NT2/D1 (cell line): ENCODE data around the gene FARS2.

Experiments used
- DNase-seq: peaks from one replicate; pipeline ENCODE4 v3.0.0-alpha.2; 2011; ENCODE audit warnings: low read depth, low spot score
- H3K27me3 ChIP-seq: 2 replicates; pipeline ENCODE4 v1.6.0; 2011; ENCODE audit warnings: mild to moderate bottlenecking; ENCODE audit not compliant: insufficient read length, insufficient read depth
- H3K36me3 ChIP-seq: 2 replicates; pipeline ENCODE4 v1.6.1; 2011; ENCODE audit warnings: mild to moderate bottlenecking, low read length, mixed read lengths; ENCODE audit not compliant: insufficient read depth, insufficient read length
- H3K4me1 ChIP-seq: 2 replicates; pipeline ENCODE4 v1.5.1; 2011; ENCODE audit not compliant: insufficient read depth, insufficient read length
- H3K4me3 ChIP-seq: 2 replicates; pipeline ENCODE4 v1.5.1; 2011; ENCODE audit warnings: low read depth; ENCODE audit not compliant: insufficient read length
- H3K9ac ChIP-seq: 2 replicates; pipeline ENCODE4 v1.6.0; 2011; ENCODE audit warnings: low read depth; ENCODE audit not compliant: insufficient read length
- H3K9me3 ChIP-seq: 2 replicates; pipeline ENCODE4 v1.5.1; 2011; ENCODE audit warnings: mild to moderate bottlenecking, low read length; ENCODE audit not compliant: insufficient read depth
- SUZ12 ChIP-seq: IDR thresholded peaks from 2 replicates; pipeline ENCODE4 v1.6.1; 2011; ENCODE audit not compliant: insufficient read length, insufficient read depth; ENCODE audit errors: extremely low read depth
- YY1 ChIP-seq: IDR thresholded peaks from 2 replicates; pipeline ENCODE4 v1.6.1; 2011; ENCODE audit not compliant: insufficient read length, insufficient read depth
- ZNF274 ChIP-seq: IDR thresholded peaks from 2 replicates; pipeline ENCODE4 v1.6.1; 2011; ENCODE audit warnings: mild to moderate bottlenecking, low read depth, low read length

Gene FARS2

GRCh38 chr6:5285526-5285925, 24.2 kb downstream of the FARS2 start:
- Histone ChIP-seq H3K9me3 (no peaks in the 10 kb centered on the region), H3K4me3 (no peak overlapping the region), H3K4me1 (peaks cover 5% of the 10 kb centered on the region), H3K9ac (no peak overlapping the region), H3K27me3 (no peaks in the 10 kb centered on the region), H3K36me3 (no peaks in the 10 kb centered on the region)
- TF ChIP-seq YY1, result no peak
- no peak for TF ChIP-seq ZNF274
- TF ChIP-seq SUZ12, result no peak
- no peak for DNase-seq

DNA sequence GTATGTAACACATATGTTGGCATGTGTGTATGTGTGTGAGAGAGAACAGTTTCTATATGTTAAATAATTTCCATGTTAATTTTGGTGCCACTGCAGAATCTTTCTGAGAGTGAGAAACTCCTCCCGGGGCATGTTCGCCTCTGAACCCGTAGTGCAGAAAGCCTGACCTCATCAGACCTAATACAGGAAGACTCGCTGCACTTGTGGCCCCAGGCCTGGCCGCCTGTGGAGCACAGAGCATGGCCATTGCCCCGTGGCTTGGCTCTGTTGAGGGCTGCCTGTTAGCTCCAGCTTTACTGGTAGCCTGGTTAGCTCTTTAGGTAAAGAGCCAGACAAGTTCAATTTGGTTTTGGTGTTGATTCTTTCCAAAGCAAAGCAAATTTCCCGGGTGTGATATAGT, 25.5 kb downstream of the FARS2 start:
- DNase-seq, result no peak
- Histone ChIP-seq H3K9me3 (no peaks in the 10 kb centered on the region), H3K4me3 (no peak overlapping the region), H3K9ac (no peak overlapping the region), H3K36me3 (no peaks in the 10 kb centered on the region), H3K4me1 (peaks cover 5% of the 10 kb centered on the region), H3K27me3 (no peaks in the 10 kb centered on the region)
- TF ChIP-seq YY1 (no peak), ZNF274 (no peak)

DNA sequence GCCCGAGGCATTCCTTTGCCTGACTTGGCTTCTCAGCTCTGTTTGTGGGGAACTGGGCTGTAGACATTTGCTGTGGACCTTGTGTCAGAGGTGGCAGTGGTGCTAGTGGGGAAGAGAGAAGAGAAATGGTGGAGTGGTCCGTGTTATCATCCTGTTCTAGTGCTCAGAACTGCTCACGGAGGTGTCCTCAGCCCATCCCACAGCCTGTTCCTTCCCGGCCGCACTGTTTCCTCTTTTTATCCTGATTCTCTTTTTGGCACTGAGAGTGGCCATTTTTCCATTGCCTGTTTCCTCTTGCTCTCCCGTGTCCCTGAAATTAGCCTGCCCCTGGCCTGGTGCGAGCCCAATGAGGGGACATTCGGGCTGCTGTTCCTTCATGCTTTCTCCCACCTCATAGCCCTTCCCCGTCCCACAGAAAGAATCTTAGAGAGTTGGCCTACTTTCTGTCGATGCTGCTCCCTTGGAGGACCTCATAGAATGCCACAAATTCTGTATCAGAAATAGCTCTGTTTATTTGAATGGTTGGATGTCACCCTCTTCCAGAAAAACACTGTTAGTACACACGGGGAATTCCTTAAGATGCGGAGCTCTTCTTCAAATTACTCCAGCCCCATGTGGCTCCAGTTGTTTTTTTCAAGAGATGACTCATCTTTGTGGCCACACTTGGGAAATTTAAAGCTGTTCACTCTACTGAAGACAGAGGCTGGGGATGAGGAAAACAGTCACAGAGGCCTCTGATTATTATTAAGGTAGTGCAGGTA, 26.1 kb downstream of the FARS2 start:
- no peaks in the 10 kb centered on the region for H3K27me3 ChIP-seq

DNA sequence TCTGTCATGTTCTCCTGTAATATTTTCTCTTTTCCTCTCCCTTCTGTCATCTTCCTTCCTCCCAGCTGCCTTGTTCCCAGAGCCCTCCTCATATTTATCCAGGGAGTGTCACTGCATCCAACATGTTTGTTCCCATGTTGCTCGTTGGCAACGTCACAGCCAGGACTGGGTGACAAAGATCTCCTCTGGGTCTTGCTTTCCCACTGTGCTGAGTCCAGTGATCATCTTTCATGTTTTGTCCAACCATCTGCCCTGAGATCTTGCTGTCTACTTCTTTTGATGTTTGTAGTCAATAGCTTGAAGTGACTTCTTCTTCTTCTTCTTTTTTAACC, 26.6 kb downstream of the FARS2 start:
- peaks cover 5% of the 10 kb centered on the region for H3K4me1 ChIP-seq
- no peaks in the 10 kb centered on the region for H3K36me3 ChIP-seq
- H3K9me3 ChIP-seq, result no peaks in the 10 kb centered on the region
- no peak overlapping the region for H3K4me3 ChIP-seq
- no peak for TF ChIP-seq SUZ12
- TF ChIP-seq ZNF274, result no peak
- TF ChIP-seq YY1, result no peak
- no peaks in the 10 kb centered on the region for H3K27me3 ChIP-seq
- DNase-seq, result no peak
- H3K9ac ChIP-seq, result no peak overlapping the region

More for the DNA sequence above, 26.1 kb downstream of the FARS2 start:
- peak; percentile 6 for DNase-seq
- Histone ChIP-seq H3K4me1 (peaks cover 5% of the 10 kb centered on the region), H3K36me3 (no peaks in the 10 kb centered on the region), H3K9ac (no peak overlapping the region), H3K9me3 (no peaks in the 10 kb centered on the region), H3K4me3 (no peak overlapping the region)
- TF ChIP-seq YY1 (no peak), ZNF274 (no peak), SUZ12 (no peak)

DNA sequence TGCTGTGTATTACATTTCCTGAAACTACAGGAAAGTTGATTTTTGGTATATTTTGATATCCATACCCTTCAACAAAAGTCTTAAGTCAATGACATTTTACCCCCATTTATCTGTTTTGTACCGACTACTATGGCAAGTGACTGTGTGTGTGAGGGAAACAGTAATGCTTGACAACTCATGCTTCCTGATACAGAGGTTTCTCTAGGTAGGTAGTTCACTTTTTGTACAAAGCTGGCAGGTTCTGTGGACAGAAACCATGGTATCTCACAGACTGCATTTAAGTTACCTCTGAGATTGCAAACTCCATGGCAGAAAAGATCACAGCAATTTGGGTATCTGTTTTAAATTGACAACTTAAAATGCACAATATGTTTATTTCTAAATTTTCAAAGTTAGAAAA, 28.8 kb downstream of the FARS2 start:
- no peak for TF ChIP-seq YY1
- no peak for TF ChIP-seq SUZ12
- no peak for TF ChIP-seq ZNF274
- H3K4me1 ChIP-seq, result peaks cover 5% of the 10 kb centered on the region
- no peak for DNase-seq
- H3K9ac ChIP-seq, result no peak overlapping the region
- H3K4me3 ChIP-seq, result no peak overlapping the region
- H3K27me3 ChIP-seq, result no peaks in the 10 kb centered on the region
- H3K36me3 ChIP-seq, result no peaks in the 10 kb centered on the region
- no peaks in the 10 kb centered on the region for H3K9me3 ChIP-seq

- H3K36me3 ChIP-seq, result no peaks in the 10 kb centered on the region
- H3K27me3 ChIP-seq, result no peaks in the 10 kb centered on the region
- H3K4me1 ChIP-seq, result peaks cover 5% of the 10 kb centered on the region
- no peak overlapping the region for H3K9ac ChIP-seq
- DNase-seq, result no peak
- no peak for TF ChIP-seq YY1
- no peak for TF ChIP-seq SUZ12
- no peak for TF ChIP-seq ZNF274
- no peak overlapping the region for H3K4me3 ChIP-seq
- H3K9me3 ChIP-seq, result no peaks in the 10 kb centered on the region
Observed at GRCh38 chr6:5290500-5290899, 29.2 kb downstream of the FARS2 start.

DNA sequence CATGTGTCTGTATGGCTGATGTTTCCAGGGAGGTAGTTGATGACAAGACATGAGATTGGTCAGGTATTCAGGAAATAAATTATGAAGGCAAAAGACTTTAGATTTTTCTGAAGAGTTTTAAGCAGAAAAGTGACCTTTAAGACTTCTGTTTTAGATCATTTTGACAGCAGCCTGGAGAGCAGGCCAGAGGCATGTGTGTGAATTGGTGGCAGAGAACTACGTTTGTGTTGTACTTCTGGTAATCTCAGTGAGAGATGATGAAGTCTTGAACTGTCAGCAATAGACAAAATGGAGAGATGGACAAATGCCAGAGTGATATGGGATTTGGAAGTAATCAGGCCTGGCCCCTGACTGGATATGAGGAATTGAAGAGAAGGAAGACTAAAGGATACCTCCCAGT, 30.8 kb downstream of the FARS2 start:
- DNase-seq, result no peak
- Histone ChIP-seq H3K9me3 (no peaks in the 10 kb centered on the region), H3K4me3 (no peak overlapping the region), H3K27me3 (no peaks in the 10 kb centered on the region), H3K4me1 (peaks cover 3% of the 10 kb centered on the region), H3K36me3 (no peaks in the 10 kb centered on the region), H3K9ac (no peak overlapping the region)
- TF ChIP-seq SUZ12 (no peak), ZNF274 (no peak), YY1 (no peak)

GRCh38 chr6:5293692-5294091, 32.4 kb downstream of the FARS2 start:
- H3K36me3 ChIP-seq, result no peaks in the 10 kb centered on the region
- DNase-seq, result no peak

More at GRCh38 chr6:5293692-5294091, 32.4 kb downstream of the FARS2 start:
- Histone ChIP-seq H3K4me3 (no peak overlapping the region), H3K9ac (no peak overlapping the region), H3K9me3 (no peaks in the 10 kb centered on the region), H3K27me3 (no peaks in the 10 kb centered on the region), H3K4me1 (no peaks in the 10 kb centered on the region)
- TF ChIP-seq ZNF274 (no peak), YY1 (no peak), SUZ12 (no peak)
